Stimulated activated naive B cell treated with anti-CD40 and anti-IgM and Interleukin-4, amounts not matched to agents 10 μg/mL and 1 μg/mL and 100 μg/mL, for 72 hours (primary cell): Measurements from ENCODE around the gene CMTR1.
A peak's percentile ranks its signal among the peaks of the same experiment; 100 is the strongest.
"Not testable (repeated sequence)": the region's sequence is repeated elsewhere in the genome, so short reads cannot be mapped to it uniquely, and the experiment has no call there.

Experiments used
- ATAC-seq, 2 donors: fragments of 150-1000 bp; cut with Tn5 transposase; replicated peaks; 2 replicates each; pipeline ENCODE4 v1.10.0; 2021; ENCODE audit warnings: moderate library complexity in 1 of 2
- DNase-seq: peaks from one replicate; pipeline ENCODE4 v3.0.0; 2021
- H3K27ac Mint-ChIP-seq: one replicate; pipeline ENCODE4 v1.8.0; 2022; ENCODE audit warnings: mild to moderate bottlenecking, mixed read lengths
- H3K27me3 Mint-ChIP-seq, 2 donors: one replicate each; pipeline ENCODE4 v1.8.0; 2022; ENCODE audit warnings: mixed read lengths in 2 of 2
- H3K36me3 Mint-ChIP-seq, 2 donors: one replicate each; pipeline ENCODE4 v1.8.0; 2022; ENCODE audit warnings: mixed read lengths in 2 of 2, mild to moderate bottlenecking in 1 of 2
- H3K4me1 Mint-ChIP-seq, 2 donors: one replicate each; pipeline ENCODE4 v1.8.0; 2022; ENCODE audit warnings: mixed read lengths in 2 of 2, mild to moderate bottlenecking in 1 of 2
- H3K4me3 Mint-ChIP-seq, 2 donors: one replicate each; pipeline ENCODE4 v1.8.0; 2022; ENCODE audit warnings: mild to moderate bottlenecking in 2 of 2, mixed read lengths in 2 of 2, moderate library complexity in 1 of 2
- H3K9me3 Mint-ChIP-seq, 2 donors: one replicate each; pipeline ENCODE4 v1.8.0; 2022; ENCODE audit warnings: mixed read lengths in 2 of 2, mild to moderate bottlenecking in 1 of 2

The CMTR1 gene

DNA sequence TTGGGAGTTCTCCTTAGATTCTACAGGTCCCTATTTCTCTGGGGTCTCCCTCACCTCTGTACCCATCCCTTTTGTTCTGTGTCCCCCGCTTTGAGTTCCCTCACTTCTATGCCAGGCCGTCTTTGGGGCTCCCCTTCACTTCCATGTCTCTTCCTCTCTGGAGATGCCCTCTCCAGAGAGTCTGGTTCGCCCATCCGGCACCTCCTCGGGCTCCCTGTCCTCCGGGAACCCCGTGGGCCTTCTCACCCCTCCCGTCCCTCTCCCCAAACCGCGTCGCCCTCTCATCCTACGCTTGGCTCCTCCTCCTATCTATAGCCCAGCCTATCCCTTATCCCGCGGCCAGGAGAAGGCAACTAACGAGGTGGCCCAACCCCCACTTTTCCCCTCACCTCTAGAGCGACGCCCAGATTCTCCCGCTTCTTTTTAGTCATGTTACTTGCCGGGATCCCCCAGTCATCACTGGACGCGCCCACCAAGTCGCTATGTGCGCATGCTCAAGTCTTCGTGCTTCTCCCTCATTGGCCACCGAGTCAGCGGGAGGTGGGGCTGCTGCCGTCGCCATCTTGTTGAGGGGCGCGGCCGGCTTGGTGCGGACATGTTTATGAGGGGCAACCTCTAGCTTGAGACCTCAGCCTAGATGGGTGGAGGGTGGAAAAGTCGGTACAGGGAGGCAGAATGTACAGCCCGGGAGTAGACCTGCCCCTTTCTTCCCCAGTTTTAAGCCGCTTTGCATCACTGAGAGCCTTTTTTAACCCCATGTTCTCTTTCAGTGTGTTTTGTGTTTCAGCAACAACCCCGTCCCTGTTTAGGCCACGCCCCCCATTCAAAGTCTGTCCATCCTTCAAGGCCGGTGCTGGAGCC is 66.6 kb downstream of the CMTR1 start, which contains the start of gene CCDC167:
Gene CCDC167 (minus strand): TSS at position 461 of the 861 bp plus-strand sequence. CDS start 30 bp downstream, at position 431.
- ATAC-seq (peak; percentile 89 to 93), DNase-seq (peak; percentile 96)
- Mint-ChIP-seq H3K27me3 (no peaks in the 10 kb centered on the region), H3K27ac (peak within 1 kb of the TSS; percentile 96), H3K36me3 (peaks cover 9 to 21% of the 10 kb centered on the region in 2 donors), H3K9me3 (no peaks in the 10 kb centered on the region), H3K4me3 (peak within 1 kb of the TSS; percentile 96 to 98), H3K4me1 (peaks cover 59 to 81% of the 10 kb centered on the region in 2 donors)

GRCh38 chr6:37500294-37500608 is 67.2 kb downstream of the CMTR1 start:
- DNase-seq (no peak), ATAC-seq (no peak)
- H3K9me3 Mint-ChIP-seq, result no peaks in the 10 kb centered on the region
- H3K27ac Mint-ChIP-seq, result peak overlapping the region; percentile 96
- no peaks in the 10 kb centered on the region for H3K27me3 Mint-ChIP-seq
- H3K4me3 Mint-ChIP-seq, result peak overlapping the region; percentile 96 to 98
- H3K36me3 Mint-ChIP-seq, result peaks cover 9 to 18% of the 10 kb centered on the region in 2 donors
- H3K4me1 Mint-ChIP-seq, result peaks cover 58 to 77% of the 10 kb centered on the region in 2 donors

DNA sequence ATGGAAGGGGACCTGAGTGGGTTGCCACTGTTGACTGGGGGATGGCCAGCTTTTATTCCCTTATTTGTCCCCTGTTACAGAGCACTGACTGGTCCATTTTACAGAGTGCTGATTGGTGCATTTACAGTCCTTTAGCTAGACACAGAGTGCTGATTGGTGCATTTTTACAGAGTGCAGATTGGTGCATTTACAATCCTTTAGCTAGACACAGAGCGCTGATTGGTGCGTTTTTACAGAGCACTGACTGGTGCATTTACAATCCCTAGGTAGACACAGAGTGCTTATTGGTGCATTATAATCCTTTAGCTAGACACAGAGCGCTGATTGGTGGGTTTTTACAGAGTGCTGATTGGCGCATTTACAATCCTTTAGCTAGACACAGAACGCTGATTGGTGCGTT is 67.9 kb downstream of the CMTR1 start:
- not testable (repeated sequence) for H3K27me3 Mint-ChIP-seq, ATAC-seq, H3K27ac Mint-ChIP-seq, H3K4me3 Mint-ChIP-seq, DNase-seq, H3K9me3 Mint-ChIP-seq
- peaks cover 57 to 70% of the 10 kb centered on the region in 2 donors for H3K4me1 Mint-ChIP-seq
- H3K36me3 Mint-ChIP-seq, result peaks cover 9 to 14% of the 10 kb centered on the region in 2 donors

- peak overlapping the region; percentile 1 to 8 for H3K4me3 Mint-ChIP-seq
- peaks cover 7 to 11% of the 10 kb centered on the region in 2 donors for H3K36me3 Mint-ChIP-seq
- ATAC-seq, result no peak
- H3K9me3 Mint-ChIP-seq, result no peaks in the 10 kb centered on the region
- peak overlapping the region; percentile 88 for H3K27ac Mint-ChIP-seq
- H3K4me1 Mint-ChIP-seq, result peaks cover 54 to 65% of the 10 kb centered on the region in 2 donors
- DNase-seq, result no peak
- H3K27me3 Mint-ChIP-seq, result no peaks in the 10 kb centered on the region
Observed at GRCh38 chr6:37501632-37502491, 68.8 kb downstream of the CMTR1 start.

DNA sequence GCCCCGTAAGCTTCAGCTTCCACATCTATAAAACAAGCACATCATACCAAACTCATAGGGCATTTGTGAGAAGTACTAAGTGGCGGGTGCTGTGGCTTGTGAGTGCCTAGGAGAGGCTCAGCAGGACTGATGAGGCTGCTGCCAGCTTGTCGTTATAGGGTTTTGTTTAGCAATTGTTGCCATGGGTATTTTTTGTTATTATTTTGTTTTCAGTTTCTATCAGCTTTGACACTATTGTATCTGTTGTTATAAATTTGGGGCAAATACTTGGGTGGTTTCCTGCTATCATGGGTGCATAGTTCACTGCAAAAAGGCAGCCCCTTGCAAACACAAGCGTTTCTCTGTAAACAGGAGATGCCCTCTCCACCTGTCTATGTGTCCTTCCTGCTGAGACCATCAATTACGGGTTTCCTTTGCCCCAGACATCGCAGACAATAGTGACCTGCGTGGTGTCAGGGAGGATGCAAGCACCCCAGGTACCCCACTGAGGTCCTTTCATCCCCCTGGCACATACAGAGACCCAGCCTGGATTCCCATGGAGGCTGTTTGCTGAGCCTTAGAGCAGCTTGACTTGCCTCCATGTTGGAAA is 69.8 kb downstream of the CMTR1 start:
- H3K27ac Mint-ChIP-seq, result peak overlapping the region; percentile 88

DNA sequence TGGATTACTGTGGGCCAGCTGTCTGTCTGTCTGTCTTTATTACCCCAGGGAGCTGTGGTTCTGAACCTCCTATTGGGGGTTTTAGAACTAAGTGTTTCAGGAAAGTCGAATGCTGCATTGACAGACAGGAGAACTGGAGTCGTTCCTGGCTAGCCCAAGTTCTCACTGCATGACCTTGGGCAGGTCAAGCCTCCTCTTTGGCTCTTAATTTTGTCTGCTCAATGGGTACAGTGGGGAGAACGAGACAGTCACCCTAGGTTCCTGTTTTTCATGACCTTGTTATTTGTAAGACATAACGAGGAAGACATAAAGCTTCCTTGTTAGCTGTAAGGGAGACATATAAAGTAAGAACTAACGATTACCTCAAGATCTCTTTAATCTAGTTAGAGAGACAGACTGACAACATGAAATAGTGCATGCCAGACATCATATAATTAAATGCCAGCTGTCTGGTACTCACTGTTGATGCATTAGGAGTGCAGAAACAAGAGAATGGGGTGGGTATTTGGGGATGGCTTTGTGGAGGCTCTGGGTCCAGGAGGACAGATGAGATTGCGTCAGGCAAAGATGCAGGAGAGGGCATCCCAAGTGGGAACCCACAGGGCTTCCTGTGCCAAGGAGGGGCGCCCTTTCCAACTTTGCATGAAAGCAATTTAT is 70.4 kb downstream of the CMTR1 start:
- DNase-seq, result no peak
- H3K27ac Mint-ChIP-seq, result peak overlapping the region; percentile 88
- no peaks in the 10 kb centered on the region for H3K27me3 Mint-ChIP-seq
- peaks cover 4 to 5% of the 10 kb centered on the region in 2 donors for H3K36me3 Mint-ChIP-seq
- H3K9me3 Mint-ChIP-seq, result no peaks in the 10 kb centered on the region
- H3K4me3 Mint-ChIP-seq, result peak overlapping the region in 1 of 2 donors; percentile 15
- ATAC-seq, result no peak
- H3K4me1 Mint-ChIP-seq, result peaks cover 44 to 54% of the 10 kb centered on the region in 2 donors

More for the DNA sequence above, 69.8 kb downstream of the CMTR1 start:
- DNase-seq (no peak), ATAC-seq (peak in 1 of 2 donors; percentile 28)
- Mint-ChIP-seq H3K27me3 (no peaks in the 10 kb centered on the region), H3K36me3 (peaks cover 4 to 9% of the 10 kb centered on the region in 2 donors), H3K9me3 (no peaks in the 10 kb centered on the region), H3K4me1 (peaks cover 46 to 57% of the 10 kb centered on the region in 2 donors), H3K4me3 (peak overlapping the region in 1 of 2 donors; percentile 15)

- DNase-seq (no peak), ATAC-seq (no peak)
- peak overlapping the region; percentile 88 for H3K27ac Mint-ChIP-seq
- no peaks in the 10 kb centered on the region for H3K9me3 Mint-ChIP-seq
- H3K27me3 Mint-ChIP-seq, result no peaks in the 10 kb centered on the region
- H3K4me3 Mint-ChIP-seq, result no peak overlapping the region
- H3K36me3 Mint-ChIP-seq, result peaks cover 4 to 5% of the 10 kb centered on the region in 2 donors
- peaks cover 39 to 51% of the 10 kb centered on the region in 2 donors for H3K4me1 Mint-ChIP-seq
Observed at GRCh38 chr6:37504024-37504423, 71.0 kb downstream of the CMTR1 start.

DNA sequence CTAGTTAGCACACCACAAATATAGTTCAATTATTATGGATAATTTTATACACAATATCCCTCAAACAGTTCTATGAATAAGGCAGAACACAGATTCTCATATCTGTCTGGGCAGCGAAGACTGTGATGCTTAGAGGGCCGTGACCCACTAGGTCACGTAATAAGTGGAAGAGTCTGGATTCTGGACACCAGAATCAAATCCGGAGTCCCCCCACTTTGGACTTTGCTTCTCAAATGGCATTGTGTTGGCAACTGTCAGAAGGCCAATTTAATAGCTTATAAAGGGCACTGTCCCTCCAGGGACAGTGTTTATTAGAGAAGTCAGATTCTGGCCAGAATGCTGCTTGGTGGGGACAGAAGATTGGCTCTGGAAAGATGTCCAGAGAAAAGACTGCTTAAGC is 73.5 kb downstream of the CMTR1 start:
- H3K9me3 Mint-ChIP-seq, result peaks cover 0 to 2% of the 10 kb centered on the region in 2 donors
- ATAC-seq, result no peak
- no peaks in the 10 kb centered on the region for H3K27me3 Mint-ChIP-seq
- H3K36me3 Mint-ChIP-seq, result no peaks in the 10 kb centered on the region
- DNase-seq, result no peak
- no peak overlapping the region for H3K27ac Mint-ChIP-seq
- H3K4me3 Mint-ChIP-seq, result no peak overlapping the region
- H3K4me1 Mint-ChIP-seq, result peaks cover 31 to 35% of the 10 kb centered on the region in 2 donors

GRCh38 chr6:37507077-37507476 is 74.1 kb downstream of the CMTR1 start:
- no peak for DNase-seq

DNA sequence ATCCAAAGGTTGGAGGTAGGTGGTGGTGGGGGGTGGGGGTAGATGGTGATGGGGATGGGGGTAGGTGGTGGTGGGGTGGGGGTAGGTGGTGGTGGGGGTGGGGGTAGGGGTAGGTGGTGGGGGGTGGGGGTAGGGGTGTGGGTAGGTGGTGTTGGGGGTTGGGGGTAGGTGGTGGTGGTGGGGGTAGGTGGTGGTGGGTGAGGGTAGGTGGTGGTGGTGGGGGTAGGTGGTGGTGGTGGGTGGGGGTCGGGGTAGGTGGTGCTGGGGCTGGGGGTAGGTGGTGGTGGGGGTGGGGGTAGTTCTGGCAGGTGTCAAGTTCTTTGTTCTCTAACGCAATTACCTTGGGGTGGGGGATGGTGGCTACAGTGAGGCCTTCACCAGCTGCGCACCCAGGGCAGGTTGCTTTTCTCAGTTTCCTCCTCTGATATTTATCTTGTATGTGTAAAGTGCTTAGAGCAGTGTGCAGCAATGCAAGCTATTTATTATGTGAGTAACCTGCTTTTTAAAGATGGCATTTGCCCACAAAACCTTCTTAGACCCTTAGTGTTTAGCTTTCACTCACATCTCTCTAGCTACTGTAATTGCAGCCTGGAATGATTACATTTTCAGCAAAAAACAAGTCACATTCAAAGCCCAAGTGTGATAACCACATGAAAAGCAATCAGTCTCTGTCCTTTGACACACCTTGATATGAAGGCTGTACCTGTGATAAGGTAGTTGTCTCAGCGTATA is 74.8 kb downstream of the CMTR1 start:
- no peak overlapping the region for H3K4me3 Mint-ChIP-seq
- H3K4me1 Mint-ChIP-seq, result peaks cover 21 to 22% of the 10 kb centered on the region in 2 donors
- DNase-seq (no peak), ATAC-seq (no peak)
- H3K9me3 Mint-ChIP-seq, result peaks cover 0 to 2% of the 10 kb centered on the region in 2 donors
- no peaks in the 10 kb centered on the region for H3K36me3 Mint-ChIP-seq
- peaks cover 0 to 6% of the 10 kb centered on the region in 2 donors for H3K27me3 Mint-ChIP-seq
- no peak overlapping the region for H3K27ac Mint-ChIP-seq

More at GRCh38 chr6:37507077-37507476, 74.1 kb downstream of the CMTR1 start:
- Mint-ChIP-seq H3K27ac (no peak overlapping the region), H3K9me3 (peaks cover 0 to 2% of the 10 kb centered on the region in 2 donors), H3K4me3 (no peak overlapping the region), H3K36me3 (no peaks in the 10 kb centered on the region), H3K27me3 (no peaks in the 10 kb centered on the region), H3K4me1 (peaks cover 28 to 29% of the 10 kb centered on the region in 2 donors)
- no peak for ATAC-seq

DNA sequence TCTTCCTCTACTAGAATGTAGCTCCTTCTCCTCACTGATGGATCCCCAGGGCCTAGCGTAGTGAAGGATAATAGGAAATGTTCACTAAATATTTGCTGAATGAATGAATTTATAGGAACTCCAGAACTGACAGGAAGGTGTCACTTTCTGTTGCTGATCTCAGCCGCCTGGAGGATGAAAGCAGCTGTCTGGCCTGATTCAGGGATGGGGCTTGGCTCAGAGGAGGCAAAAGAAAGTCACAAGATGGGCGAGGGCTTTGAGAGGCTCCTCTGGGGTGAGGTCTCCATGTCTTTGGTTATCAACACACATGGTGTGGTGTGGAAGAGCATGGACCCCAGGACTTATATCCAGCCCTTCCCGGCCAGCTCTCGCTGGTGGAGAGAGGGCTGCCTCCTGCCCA is 78.2 kb downstream of the CMTR1 start:
- H3K36me3 Mint-ChIP-seq, result no peaks in the 10 kb centered on the region
- H3K27ac Mint-ChIP-seq, result no peak overlapping the region
- no peak for ATAC-seq
- peaks cover 0 to 13% of the 10 kb centered on the region in 2 donors for H3K27me3 Mint-ChIP-seq
- DNase-seq, result no peak
- H3K4me3 Mint-ChIP-seq, result no peak overlapping the region
- peaks cover 23 to 27% of the 10 kb centered on the region in 2 donors for H3K4me1 Mint-ChIP-seq
- peaks cover 0 to 2% of the 10 kb centered on the region in 2 donors for H3K9me3 Mint-ChIP-seq

DNA sequence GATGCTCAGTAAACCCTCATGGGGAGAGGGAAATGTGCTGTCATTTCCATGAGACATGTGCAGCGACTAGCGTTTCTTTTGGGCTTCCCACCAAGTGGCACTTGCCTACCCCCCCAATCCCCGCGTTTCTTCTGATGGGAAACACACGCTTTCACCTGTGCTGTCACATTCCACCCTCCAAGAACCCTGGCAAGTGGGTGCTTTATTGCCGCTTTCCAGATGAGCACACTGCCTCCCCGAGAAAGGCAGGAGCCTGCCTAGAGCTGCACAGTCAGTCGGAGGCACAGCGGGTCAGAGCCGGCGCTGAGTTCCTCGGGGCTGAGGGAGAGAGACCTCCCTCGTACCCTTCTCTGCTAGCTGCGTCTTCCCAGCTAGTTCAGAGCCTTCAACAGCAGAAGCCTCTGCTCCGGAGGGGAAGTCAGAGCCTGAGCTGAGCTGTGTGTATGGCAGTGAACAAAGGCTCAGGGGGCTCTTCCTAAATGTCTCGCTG is 78.9 kb downstream of the CMTR1 start:
- ATAC-seq, result no peak
- Mint-ChIP-seq H3K27ac (no peak overlapping the region), H3K9me3 (peaks cover 0 to 2% of the 10 kb centered on the region in 2 donors), H3K4me1 (peaks cover 31 to 34% of the 10 kb centered on the region in 2 donors), H3K4me3 (no peak overlapping the region), H3K36me3 (no peaks in the 10 kb centered on the region), H3K27me3 (peaks cover 0 to 13% of the 10 kb centered on the region in 2 donors)
- DNase-seq, result no peak
